GM18867 (cell line): ENCODE data around the gene GIGYF1.
"Not testable (repeated sequence)": the region's sequence is repeated elsewhere in the genome, so short reads cannot be mapped to it uniquely, and the experiment has no call there.

Experiments used
- ATAC-seq: cut with Tn5 transposase; IDR thresholded peaks from one replicate; pipeline ENCODE4 v1.9.1; 2021; ENCODE audit warnings: mild to moderate bottlenecking, moderate library complexity; ENCODE audit not compliant: unreplicated experiment

The GIGYF1 gene, protein sequence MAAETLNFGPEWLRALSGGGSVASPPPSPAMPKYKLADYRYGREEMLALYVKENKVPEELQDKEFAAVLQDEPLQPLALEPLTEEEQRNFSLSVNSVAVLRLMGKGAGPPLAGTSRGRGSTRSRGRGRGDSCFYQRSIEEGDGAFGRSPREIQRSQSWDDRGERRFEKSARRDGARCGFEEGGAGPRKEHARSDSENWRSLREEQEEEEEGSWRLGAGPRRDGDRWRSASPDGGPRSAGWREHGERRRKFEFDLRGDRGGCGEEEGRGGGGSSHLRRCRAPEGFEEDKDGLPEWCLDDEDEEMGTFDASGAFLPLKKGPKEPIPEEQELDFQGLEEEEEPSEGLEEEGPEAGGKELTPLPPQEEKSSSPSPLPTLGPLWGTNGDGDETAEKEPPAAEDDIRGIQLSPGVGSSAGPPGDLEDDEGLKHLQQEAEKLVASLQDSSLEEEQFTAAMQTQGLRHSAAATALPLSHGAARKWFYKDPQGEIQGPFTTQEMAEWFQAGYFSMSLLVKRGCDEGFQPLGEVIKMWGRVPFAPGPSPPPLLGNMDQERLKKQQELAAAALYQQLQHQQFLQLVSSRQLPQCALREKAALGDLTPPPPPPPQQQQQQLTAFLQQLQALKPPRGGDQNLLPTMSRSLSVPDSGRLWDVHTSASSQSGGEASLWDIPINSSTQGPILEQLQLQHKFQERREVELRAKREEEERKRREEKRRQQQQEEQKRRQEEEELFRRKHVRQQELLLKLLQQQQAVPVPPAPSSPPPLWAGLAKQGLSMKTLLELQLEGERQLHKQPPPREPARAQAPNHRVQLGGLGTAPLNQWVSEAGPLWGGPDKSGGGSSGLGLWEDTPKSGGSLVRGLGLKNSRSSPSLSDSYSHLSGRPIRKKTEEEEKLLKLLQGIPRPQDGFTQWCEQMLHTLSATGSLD (N-terminal part only)

DNA sequence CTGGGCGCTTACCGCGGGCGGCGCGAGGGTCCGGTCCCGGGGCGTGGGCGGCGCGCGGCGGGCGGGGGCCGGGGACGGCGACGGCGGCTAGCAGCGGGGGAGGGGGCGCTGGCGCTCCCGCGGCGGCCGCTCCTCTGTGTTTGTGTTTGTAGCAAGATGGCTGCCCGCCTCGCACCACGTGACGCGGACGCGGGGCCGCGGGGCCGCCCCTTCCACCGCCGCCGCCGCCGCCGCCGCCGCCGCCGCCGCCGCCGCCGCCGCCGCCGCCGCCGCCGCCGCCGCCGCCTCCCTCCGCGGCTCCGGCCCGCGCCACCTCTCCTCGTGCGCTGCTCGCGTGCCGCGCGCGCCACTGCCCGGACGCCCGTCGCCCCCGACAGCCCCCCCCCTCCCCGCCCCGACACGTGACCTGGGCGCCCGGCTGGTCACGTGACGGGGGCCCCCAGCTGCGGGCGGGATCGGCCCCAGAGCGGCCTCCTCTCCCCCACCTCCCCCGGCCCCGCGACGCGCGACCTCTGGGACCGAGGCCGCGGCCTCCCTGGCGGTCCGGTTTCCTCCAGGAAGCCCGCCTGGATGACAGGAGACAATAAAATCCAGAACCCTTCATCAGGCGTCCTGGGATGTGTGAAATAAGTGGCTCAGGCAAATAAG, at the start of gene GIGYF1:
Gene GIGYF1, minus strand, starts transcription at position 153 of the 648 bp plus-strand sequence. CDS start 6,012 bp downstream, outside the sequence.
- peak; percentile 57 for ATAC-seq

DNA sequence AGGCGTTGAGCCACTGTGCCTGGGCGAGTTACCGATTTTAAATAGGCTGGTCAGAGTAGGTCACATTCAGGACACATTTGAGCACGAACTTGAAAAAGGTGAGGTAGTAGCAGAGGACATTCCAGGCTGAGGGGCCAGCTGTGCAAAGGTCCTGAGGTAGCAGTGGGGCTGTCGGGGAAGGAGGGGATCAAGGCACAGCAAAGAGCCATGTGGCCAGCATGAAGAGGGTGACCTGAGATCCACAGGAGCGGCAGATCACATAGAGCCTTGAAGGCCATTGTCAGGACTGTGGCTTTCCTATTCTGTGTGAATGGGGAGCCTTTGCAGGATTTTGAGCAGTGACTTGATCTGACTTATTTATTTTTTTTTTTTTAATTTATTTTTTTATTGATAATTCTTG, 45.9 kb upstream of the GIGYF1 start:
- no peak for ATAC-seq

DNA sequence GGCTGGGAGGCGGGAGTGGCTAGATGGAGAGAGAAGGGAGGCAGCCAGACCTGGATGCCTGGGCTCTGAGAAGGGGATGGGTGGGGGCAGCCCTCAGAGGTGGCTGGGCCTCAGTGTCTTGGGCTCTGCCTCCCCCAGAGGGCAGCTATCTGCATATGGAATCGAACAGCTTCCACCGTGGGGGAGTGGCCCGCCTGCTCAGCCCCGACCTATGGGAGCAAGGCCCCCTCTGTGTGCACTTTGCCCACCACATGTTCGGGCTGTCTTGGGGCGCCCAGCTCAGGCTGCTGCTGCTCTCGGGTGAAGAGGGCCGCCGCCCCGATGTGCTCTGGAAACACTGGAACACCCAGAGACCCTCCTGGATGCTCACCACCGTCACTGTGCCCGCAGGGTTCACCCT, 42.6 kb upstream of the GIGYF1 start:
- no peak for ATAC-seq

DNA sequence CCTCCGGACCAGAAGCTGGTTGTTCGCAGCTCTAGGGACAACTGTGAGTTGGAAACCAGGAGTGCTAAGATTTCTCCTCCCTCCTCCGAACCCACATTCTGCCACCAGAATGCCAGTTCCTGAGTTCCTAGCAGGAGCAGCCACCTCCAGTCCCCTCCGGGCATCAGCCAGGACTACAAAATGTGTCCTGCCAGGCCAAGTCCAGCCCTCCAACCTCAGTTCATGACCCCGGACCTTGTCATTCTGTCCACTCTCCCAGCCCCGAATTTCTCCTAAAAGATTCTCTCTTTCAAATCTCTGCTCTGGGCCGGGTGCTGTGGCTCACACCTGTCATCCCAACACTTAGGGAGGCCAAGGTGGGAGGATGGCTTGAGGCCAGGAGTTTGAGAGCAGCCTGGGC, 41.7 kb upstream of the GIGYF1 start:
- ATAC-seq, result no peak

DNA sequence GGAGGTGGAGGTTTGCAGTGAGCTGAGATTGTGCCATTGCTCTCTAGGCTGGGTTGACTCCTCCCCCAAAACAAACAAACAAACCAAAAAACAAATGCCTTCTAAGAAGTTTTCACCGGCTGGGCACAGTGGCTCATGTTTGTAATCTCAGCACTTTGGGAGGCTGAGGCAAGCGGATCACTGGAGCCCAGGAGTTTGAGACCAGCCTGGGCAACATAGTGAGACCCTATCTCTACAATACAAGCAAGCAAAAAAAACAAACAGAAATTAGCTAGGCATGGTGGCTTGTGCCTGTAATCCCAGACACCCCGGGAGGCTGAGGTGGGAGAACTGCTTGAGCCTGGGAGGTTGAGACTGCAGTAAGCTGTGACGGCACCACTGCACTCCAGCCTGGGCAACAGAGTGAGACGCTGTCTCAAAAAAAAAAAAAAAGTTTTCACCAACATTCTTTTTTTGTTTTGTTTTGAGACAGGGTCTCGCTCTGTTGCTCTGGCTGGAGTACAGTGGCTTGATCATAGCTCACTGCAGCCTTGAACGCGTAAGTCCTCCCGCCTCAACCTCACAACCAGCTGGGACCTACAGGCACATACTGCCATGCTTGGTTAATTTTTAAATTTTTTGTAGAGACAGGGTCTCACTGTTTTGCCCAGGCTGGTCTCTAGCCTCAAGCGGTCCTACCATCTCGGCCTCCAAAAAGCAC, 38.0 kb upstream of the GIGYF1 start:
- ATAC-seq, result no peak

DNA sequence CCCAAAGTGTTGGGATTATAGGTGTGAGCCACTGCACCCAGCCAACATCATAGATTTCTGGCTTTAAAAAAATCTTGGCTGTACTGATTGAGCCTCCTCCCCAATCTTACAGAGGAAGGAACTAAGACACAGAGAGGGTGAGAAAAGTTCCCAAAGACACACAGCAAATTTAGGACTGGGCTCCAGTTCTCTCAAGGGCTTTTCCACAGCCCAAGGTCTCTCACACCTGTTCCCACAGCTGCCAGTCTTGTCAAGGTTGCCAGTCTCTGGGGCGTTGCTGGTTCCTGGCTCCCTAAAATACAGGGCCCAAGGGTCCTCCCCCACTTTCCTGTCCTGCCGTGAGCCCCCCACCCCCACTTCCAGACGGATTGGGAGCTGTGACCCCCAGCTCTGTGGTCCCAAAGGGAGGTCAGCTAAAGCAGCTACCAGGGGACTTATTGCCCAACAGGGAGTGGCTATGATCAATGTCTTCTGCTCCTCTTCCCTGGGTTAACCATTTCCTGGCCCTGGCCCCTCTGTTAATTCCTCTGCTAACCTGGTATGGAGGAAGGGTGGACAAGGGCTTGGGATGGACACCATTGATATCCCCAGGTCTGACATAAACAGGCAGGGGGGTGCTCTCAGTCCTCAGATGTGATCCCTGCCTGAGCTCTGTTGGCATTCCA, 36.2 kb upstream of the GIGYF1 start:
- ATAC-seq, result no peak

DNA sequence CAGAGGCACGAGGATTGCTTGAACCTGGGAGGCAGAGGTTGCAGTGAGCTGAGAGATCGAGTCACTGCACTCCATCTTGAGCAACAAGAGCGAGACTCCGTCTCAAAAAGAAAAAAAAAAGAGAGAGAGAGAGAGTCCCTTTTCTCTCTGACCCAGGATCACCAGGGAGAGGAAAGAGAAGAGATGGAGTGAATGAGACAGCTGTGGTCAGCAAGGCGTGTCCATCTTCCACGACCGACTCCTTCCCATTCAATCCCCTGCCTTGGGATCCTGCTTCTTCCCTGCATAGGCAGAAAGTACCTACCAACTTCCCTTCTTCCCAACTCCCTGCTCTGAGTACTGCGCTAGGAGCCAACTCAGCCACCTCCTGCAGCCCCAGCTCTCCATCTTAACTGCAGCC, 34.1 kb upstream of the GIGYF1 start:
- ATAC-seq, result no peak

DNA sequence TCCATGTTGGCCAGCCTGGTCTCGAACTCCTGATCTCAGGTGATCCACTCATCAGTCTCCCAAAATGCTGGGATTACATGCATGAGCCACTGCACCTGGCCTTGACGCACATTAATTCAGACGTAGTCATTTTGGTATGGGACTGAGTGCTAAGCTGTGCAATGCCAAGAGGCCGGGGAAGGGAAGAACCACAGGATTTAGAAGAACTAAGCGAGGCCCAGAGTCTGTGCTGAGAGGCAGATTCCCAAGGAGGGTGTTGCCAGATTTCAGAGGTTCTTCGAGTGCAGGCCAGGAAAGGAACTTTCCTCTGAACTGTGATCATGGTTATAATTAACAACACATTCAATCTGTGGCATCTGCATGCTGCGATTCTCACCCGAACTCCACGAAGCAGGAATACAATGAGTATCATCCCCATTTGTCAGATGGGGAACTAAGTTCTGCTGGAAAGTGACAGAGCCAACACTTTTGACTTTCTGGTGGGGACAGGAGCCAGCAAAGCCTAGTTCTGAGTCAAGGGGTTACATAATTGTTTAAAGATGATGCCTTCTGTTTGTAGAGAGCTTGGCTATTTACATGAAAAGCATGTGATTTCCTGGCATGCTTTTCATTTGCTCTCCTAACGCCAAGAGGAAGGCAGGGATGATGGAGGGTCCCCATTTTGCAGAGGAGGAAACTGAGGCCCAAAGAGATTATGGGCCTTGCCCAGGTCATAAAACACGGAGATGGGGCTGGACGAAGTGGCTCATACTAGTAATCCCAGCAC, 33.1 kb upstream of the GIGYF1 start:
- no peak for ATAC-seq

DNA sequence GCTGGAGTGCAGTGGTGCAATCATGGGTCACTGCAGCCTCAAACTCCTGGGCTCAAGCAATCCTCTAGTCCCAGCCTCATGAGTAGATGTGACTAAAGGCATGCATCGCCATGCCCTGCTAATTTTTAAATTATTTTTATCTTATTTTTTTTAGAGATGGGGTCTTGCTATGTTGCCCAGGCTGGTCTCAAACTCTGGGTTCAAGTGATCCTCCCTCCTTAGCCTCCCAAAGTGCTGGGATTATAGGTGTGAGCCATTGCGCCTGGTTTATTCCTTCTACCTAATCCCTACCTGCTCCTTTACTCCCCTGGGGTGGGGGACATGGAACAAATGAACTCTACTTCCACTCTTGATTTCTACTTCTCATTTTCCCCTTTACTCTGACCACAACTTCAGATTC, 30.3 kb upstream of the GIGYF1 start:
- not testable (repeated sequence) for ATAC-seq

DNA sequence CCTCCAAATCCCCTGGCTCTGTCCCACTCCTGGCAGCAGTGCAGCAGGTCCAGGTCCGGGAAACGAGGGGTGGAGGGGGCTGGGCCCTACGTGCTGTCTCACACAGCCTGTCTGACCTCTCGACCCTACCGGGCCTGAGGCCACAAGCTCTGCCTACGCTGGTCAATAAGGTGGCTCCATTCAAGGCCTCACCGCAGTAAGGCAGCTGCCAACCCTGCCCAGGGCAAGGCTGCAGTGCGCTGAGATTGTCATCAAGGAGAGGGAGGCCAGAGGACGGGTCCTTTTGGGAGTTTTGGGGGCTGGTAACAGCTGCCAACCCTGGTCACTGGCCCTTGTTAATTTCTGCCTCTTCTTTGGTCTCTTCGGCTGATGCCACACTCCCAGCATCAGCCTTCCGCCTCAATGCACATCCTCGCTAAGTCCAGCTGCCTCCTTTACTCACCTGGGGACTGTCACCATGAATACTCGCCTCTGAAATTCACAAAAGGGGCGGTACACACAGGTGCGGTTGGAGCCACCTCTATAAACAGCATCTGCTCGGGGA, 29.8 kb upstream of the GIGYF1 start:
- ATAC-seq, result no peak

DNA sequence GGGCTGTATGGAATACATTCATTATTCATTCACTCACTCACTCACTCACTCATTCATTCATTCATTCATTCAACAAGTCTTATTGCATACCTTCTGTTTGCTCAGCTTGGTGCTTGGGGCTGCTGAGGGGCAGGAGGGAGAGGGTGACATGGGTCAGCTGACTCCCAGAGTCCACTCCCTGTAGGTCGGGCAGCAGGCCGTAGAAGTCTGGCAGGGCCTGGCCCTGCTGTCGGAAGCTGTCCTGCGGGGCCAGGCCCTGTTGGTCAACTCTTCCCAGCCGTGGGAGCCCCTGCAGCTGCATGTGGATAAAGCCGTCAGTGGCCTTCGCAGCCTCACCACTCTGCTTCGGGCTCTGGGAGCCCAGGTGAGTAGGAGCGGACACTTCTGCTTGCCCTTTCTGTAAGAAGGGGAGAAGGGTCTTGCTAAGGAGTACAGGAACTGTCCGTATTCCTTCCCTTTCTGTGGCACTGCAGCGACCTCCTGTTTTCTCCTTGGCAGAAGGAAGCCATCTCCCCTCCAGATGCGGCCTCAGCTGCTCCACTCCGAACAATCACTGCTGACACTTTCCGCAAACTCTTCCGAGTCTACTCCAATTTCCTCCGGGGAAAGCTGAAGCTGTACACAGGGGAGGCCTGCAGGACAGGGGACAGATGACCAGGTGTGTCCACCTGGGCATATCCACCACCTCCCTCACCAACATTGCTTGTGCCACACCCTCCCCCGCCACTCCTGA, 28.6 kb upstream of the GIGYF1 start:
- ATAC-seq, result no peak

DNA sequence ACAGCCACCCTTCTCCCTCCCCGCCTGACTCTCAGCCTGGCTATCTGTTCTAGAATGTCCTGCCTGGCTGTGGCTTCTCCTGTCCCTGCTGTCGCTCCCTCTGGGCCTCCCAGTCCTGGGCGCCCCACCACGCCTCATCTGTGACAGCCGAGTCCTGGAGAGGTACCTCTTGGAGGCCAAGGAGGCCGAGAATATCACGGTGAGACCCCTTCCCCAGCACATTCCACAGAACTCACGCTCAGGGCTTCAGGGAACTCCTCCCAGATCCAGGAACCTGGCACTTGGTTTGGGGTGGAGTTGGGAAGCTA, 27.4 kb upstream of the GIGYF1 start:
- ATAC-seq, result no peak

DNA sequence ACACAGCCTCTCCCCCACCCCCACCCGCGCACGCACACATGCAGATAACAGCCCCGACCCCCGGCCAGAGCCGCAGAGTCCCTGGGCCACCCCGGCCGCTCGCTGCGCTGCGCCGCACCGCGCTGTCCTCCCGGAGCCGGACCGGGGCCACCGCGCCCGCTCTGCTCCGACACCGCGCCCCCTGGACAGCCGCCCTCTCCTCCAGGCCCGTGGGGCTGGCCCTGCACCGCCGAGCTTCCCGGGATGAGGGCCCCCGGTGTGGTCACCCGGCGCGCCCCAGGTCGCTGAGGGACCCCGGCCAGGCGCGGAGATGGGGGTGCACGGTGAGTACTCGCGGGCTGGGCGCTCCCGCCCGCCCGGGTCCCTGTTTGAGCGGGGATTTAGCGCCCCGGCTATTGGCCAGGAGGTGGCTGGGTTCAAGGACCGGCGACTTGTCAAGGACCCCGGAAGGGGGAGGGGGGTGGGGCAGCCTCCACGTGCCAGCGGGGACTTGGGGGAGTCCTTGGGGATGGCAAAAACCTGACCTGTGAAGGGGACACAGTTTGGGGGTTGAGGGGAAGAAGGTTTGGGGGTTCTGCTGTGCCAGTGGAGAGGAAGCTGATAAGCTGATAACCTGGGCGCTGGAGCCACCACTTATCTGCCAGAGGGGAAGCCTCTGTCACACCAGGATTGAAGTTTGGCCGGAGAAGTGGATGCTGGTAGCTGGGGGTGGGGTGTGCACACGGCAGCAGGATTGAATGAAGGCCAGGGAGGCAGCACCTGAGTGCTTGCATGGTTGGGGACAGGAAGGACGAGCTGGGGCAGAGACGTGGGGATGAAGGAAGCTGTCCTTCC, 26.8 kb upstream of the GIGYF1 start:
- no peak for ATAC-seq

DNA sequence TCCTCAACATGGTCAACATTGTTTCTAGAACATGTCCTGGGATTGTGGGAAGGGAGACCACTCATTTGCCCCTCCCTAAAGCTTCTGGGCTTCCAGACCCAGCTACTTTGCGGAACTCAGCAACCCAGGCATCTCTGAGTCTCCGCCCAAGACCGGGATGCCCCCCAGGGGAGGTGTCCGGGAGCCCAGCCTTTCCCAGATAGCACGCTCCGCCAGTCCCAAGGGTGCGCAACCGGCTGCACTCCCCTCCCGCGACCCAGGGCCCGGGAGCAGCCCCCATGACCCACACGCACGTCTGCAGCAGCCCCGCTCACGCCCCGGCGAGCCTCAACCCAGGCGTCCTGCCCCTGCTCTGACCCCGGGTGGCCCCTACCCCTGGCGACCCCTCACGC, 26.2 kb upstream of the GIGYF1 start, which contains the start of gene EPO:
Gene EPO, plus strand, starts transcription at position 190 of the 392 bp plus-strand sequence. CDS start 513 bp downstream, outside the sequence.
- no peak for ATAC-seq

DNA sequence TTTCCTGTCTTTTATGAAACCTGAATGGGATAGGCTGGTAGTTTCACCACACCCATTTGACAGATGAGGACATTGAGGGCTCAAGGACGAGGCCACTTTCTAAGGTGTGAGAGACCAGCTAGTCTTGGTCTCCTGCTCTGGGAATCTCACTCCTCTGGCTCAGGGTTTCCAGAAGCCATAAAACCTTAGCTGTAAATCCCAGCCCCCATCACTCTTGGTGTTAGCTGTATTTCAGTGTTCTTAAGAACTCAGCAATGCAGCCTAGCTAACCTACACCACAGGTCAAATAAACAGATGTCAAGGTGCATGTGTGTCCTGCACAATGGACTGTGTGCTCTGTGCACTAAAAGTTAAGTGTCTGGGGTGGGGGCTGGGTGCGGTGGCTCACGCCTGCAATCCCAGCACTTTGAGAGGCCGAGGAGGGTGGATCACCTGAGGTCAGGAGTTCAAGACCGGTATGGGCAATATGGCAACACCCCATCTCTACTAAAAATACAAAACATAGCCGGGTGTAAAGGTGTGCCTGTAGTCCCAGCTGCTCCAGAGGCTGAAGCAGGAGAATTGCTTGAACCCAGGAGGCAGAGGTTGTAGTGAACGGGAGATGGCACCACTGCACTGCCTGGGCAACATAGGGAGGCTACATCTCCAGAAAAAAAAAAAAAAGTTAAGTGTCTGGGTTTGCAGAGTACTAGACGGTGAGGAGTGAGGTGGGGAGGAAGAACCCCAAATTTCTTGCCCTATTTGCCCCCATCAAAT, 25.7 kb upstream of the GIGYF1 start:
- ATAC-seq, result no peak

DNA sequence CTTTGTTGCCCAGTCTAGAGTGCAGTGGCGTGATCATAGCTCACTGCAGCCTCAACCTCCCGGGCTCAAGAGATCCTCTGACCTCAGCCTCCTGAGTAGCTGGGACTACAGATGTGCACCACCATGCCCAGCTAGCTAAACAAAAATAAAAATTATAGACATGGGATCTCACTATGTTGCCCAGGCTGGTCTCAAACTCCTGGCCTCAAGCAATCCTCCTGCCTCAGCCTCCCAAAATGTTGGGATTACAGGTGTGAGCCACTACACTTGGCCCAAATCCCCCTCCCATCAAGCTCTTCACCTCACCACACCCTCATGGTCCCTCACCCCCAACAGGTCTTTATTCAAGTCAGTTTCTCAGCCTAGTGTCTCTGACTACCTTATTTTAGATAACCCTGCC, 23.0 kb upstream of the GIGYF1 start:
- ATAC-seq, result not testable (repeated sequence)

DNA sequence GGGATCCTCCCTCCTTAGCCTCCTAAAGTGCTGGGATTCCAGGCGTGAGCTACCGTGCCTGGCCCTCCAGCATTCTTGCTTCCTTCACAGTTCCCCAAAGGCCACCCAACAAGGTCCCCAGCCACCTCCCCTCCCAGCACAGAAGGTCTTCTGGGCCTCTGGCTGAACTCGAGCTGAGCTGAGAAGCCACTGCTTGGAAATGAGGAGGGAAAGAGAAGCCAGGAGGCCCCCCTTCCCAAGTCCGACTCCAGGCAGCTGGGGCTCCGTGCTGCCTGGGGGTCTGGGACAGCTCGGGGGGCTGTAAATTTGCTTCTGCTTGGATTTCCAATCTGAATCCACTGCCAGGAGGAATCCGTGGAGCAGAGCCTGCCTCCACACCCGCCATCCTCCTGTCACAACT, 20.7 kb upstream of the GIGYF1 start:
- ATAC-seq, result no peak
